HepG2 (cell line): ENCODE results near the gene CD72. TPM values are rescaled to one million over a fixed set of nuclear protein-coding genes. Genes with fewer than 3 reads are reported as not detected.

Source experiments
- AKAP8 ChIP-seq: sonication (generic); formaldehyde crosslinking; IDR thresholded peaks from 2 replicates; pipeline ENCODE4 v1.5.1; 2020; ENCODE audit warnings: mild to moderate bottlenecking, missing genetic modification reagents
- ARNT2 ChIP-seq: sonication (generic); formaldehyde crosslinking; IDR thresholded peaks from 2 replicates; pipeline ENCODE4 v1.8.0; 2022; ENCODE audit warnings: mild to moderate bottlenecking, low read depth, missing genetic modification reagents, moderate library complexity
- CREB1 ChIP-seq, 2 experiments: fragments of 450-650 bp in 1 of 2; IDR thresholded peaks; 2 replicates each; pipeline ENCODE4 v1.6.1; 2016 to 2017; ENCODE audit warnings: control low read depth in 1 of 2, mild to moderate bottlenecking in 1 of 2, missing compliant biosample characterization in 1 of 2, missing genetic modification characterization in 1 of 2
- ELF1 ChIP-seq: sonication (generic); formaldehyde crosslinking; IDR thresholded peaks from 2 replicates; pipeline ENCODE4 v1.4.0; 2020; ENCODE audit warnings: missing genetic modification reagents
- ETS1 ChIP-seq: sonication (generic); formaldehyde crosslinking; IDR thresholded peaks from 2 replicates; pipeline ENCODE4 v1.4.0; 2020; ENCODE audit warnings: missing genetic modification reagents
- EZH2 ChIP-seq: conservative IDR thresholded peaks from 2 replicates; pipeline ENCODE4 v1.6.1; 2012; ENCODE audit warnings: mild to moderate bottlenecking, low read depth, low read length, moderate library complexity
- FOXA3 ChIP-seq: IDR thresholded peaks from 2 replicates; pipeline ENCODE4 v1.6.1; 2016; ENCODE audit warnings: missing genetic modification reagents, missing compliant biosample characterization
- HOXA3 ChIP-seq: sonication (generic); formaldehyde crosslinking; IDR thresholded peaks from 2 replicates; pipeline ENCODE4 v1.5.0; 2020; ENCODE audit warnings: missing genetic modification reagents
- IRX3 ChIP-seq: sonication (generic); formaldehyde crosslinking; IDR thresholded peaks from 2 replicates; pipeline ENCODE4 v1.8.1; 2023; ENCODE audit warnings: mild to moderate bottlenecking, low read depth, missing genetic modification reagents, borderline replicate concordance
- NR2C2 ChIP-seq: sonication (generic); formaldehyde crosslinking; IDR thresholded peaks from 2 replicates; pipeline ENCODE4 v1.4.0; 2020; ENCODE audit warnings: missing genetic modification reagents, mild to moderate bottlenecking, moderate library complexity, borderline replicate concordance
- PCBP2 ChIP-seq: fragments of 200-400 bp; formaldehyde crosslinking; optimal IDR thresholded peaks from 2 replicates; pipeline ENCODE3; 2018; ENCODE audit warnings: low read length, low read depth; ENCODE audit not compliant: poor library complexity, severe bottlenecking
- PHF8 ChIP-seq: sonication (generic); formaldehyde crosslinking; IDR thresholded peaks from 2 replicates; pipeline ENCODE4 v1.5.0; 2020; ENCODE audit warnings: missing genetic modification reagents
- RBAK ChIP-seq: sonication (generic); formaldehyde crosslinking; IDR thresholded peaks from 2 replicates; pipeline ENCODE4 v1.5.1; 2020; ENCODE audit warnings: mild to moderate bottlenecking, missing genetic modification reagents
- REL ChIP-seq: sonication (generic); formaldehyde crosslinking; conservative IDR thresholded peaks from 2 replicates; pipeline ENCODE4 v1.8.0; 2022; ENCODE audit warnings: mild to moderate bottlenecking, missing genetic modification reagents, moderate library complexity
- ZBTB3 ChIP-seq: sonication (generic); formaldehyde crosslinking; IDR thresholded peaks from 2 replicates; pipeline ENCODE4 v1.4.0; 2020; ENCODE audit warnings: low read depth, mild to moderate bottlenecking, moderate library complexity, missing genetic modification reagents, borderline replicate concordance
- ZFP1 ChIP-seq: IDR thresholded peaks from 2 replicates; pipeline ENCODE4 v1.6.1; 2016
- ZNF180 ChIP-seq: sonication (generic); formaldehyde crosslinking; IDR thresholded peaks from 2 replicates; pipeline ENCODE4 v1.4.0; 2020; ENCODE audit warnings: low read depth, missing genetic modification reagents, borderline replicate concordance
- ZNF550 ChIP-seq: sonication (generic); formaldehyde crosslinking; IDR thresholded peaks from 2 replicates; pipeline ENCODE4 v1.4.0; 2020; ENCODE audit warnings: mild to moderate bottlenecking, missing genetic modification reagents, borderline replicate concordance
- ZNF646 ChIP-seq: sonication (generic); formaldehyde crosslinking; IDR thresholded peaks from 2 replicates; pipeline ENCODE4 v1.9.0; 2021; ENCODE audit warnings: mild to moderate bottlenecking, missing genetic modification reagents
- ZNF670 ChIP-seq: sonication (generic); formaldehyde crosslinking; IDR thresholded peaks from 2 replicates; pipeline ENCODE4 v1.8.0; 2022; ENCODE audit warnings: mild to moderate bottlenecking, missing genetic modification reagents, borderline replicate concordance
- ZNF766 ChIP-seq: sonication (generic); formaldehyde crosslinking; IDR thresholded peaks from 2 replicates; pipeline ENCODE4 v1.5.0; 2020; ENCODE audit warnings: missing genetic modification reagents, borderline replicate concordance
- ZNF816 ChIP-seq: sonication (generic); formaldehyde crosslinking; IDR thresholded peaks from 2 replicates; pipeline ENCODE4 v1.8.0; 2022; ENCODE audit warnings: missing genetic modification reagents, mild to moderate bottlenecking, borderline replicate concordance
- ZZZ3 ChIP-seq: sonication (generic); formaldehyde crosslinking; IDR thresholded peaks from 2 replicates; pipeline ENCODE4 v1.4.0; 2020; ENCODE audit warnings: missing genetic modification reagents, mild to moderate bottlenecking, borderline replicate concordance
- polyA plus RNA-seq, 8 experiments: library from polyadenylated mRNA; depleted of rRNA in 3 of 8; stranded (reverse) in 7 of 8; unstranded in 1 of 8; fragments of >200 nt; fragmentation: Illumina TruSeq in 4 of 8; extraction: Trizol in 4 of 8; gene quantifications; 2 replicates each; pipeline versions ENCODE4 v1.2.1 to v1.2.3, GENCODE V29; 2011 to 2016; ENCODE audit warnings: low read depth in 4 of 8, missing spikeins in 1 of 8, mixed read lengths in 1 of 8; ENCODE audit not compliant: insufficient read depth in 1 of 8
- total RNA-seq, 5 experiments: library from RNA; depleted of rRNA; stranded (reverse); fragments of >200 nt; fragmentation: Illumina TruSeq; extraction: Trizol; gene quantifications; 2 replicates each; pipeline ENCODE4 v1.2.3, GENCODE V29; 2016; ENCODE audit warnings: low read depth in 1 of 5

CD72 gene
- total and polyA plus RNA-seq, 2 of the 13 experiments (the other 11 are each of a cell fraction or from before 2014, with no cell fraction given), result 0.18 to 1.1 TPM

GRCh38 chr9:35657546-35658136, 39.4 kb upstream of the CD72 start, which contains the start of gene RMRP (continued):
- no peak; the same call in 1 of the 2 replicates for TF ChIP-seq ZNF646 (CRISPR knock-in tag)
- no peak; the same call in 1 of the 2 replicates for TF ChIP-seq AKAP8 (CRISPR knock-in tag)
- peak; percentile 92; the same call in 1 of the 2 replicates for TF ChIP-seq ZNF180
- no peak for TF ChIP-seq EZH2
- peak; percentile 88; the same call in 1 of the 2 replicates for TF ChIP-seq REL (CRISPR knock-in tag)
- peak; percentile 22; the same call in 1 of the 2 replicates for TF ChIP-seq PHF8 (CRISPR knock-in tag)
- TF ChIP-seq PCBP2, result no peak
- peak; percentile 95 for TF ChIP-seq ZFP1 (CRISPR knock-in tag)
- peak; percentile 90 for TF ChIP-seq CREB1 (IDR thresholded peaks at IDR 0.05)
- peak; percentile 88 for TF ChIP-seq CREB1 (CRISPR knock-in tag; IDR thresholded peaks at IDR 0.05)
- TF ChIP-seq RBAK (CRISPR knock-in tag), result no peak; the same call in 1 of the 2 replicates
- TF ChIP-seq ARNT2 (CRISPR knock-in tag), result peak; percentile 99
- peak; percentile 90; the same call in 1 of the 2 replicates for TF ChIP-seq ZZZ3 (CRISPR knock-in tag)
- TF ChIP-seq ETS1, result no peak
- TF ChIP-seq IRX3 (CRISPR knock-in tag), result peak; percentile 90; the same call in 1 of the 2 replicates
- TF ChIP-seq ELF1 (CRISPR knock-in tag), result peak; percentile 80
- no peak for TF ChIP-seq NR2C2 (CRISPR knock-in tag)
- TF ChIP-seq ZNF816 (CRISPR knock-in tag), result peak; percentile 99; the same call in 1 of the 2 replicates
- peak; percentile 98 for TF ChIP-seq ZNF670 (CRISPR knock-in tag)
- TF ChIP-seq ZNF766, result peak; percentile 98
- peak; percentile 98 for TF ChIP-seq HOXA3 (CRISPR knock-in tag)
- TF ChIP-seq ZBTB3 (CRISPR knock-in tag), result peak; percentile 82
- TF ChIP-seq FOXA3 (CRISPR knock-in tag), result peak; percentile 88
- TF ChIP-seq ZNF550, result peak; percentile 86; the same call in 1 of the 2 replicates
